HepG2 (cell line): ENCODE results near the gene PVR. TPM values are rescaled to one million over a fixed set of nuclear protein-coding genes. Genes with fewer than 3 reads are reported as not detected.

Experiments used
- ATAC-seq: fragments of 200-7000 bp; cut with Tn5 transposase; 3 replicates; pipeline ENCODE4 v1.9.1; 2020; ENCODE audit warnings: mild to moderate bottlenecking, moderate library complexity
- BruUV-seq: library from RNA; stranded (reverse); fragments of 400-500 nt; replicated peaks from 2 replicates; lab custom pipeline; 2021; lab: Mats Ljungman, UMichigan
- CTCF ChIA-PET: fragments of 300-600 bp; formaldehyde crosslinking; extraction: SDS; loops from one replicate; lab custom pipeline; 2021; ENCODE audit warnings: low total read pairs, inconsistent platforms, low intra/inter-chr PET ratio; lab: Yijun Ruan, JAX
- POLR2A ChIA-PET: fragments of 350-600 bp; sonication (Branson Sonifier 250); formaldehyde crosslinking; loops from one replicate; lab custom pipeline; 2020; ENCODE audit warnings: antibody characterized with exemption, inconsistent platforms; lab: Yijun Ruan, JAX
- DNase-seq: peaks from one replicate; pipeline ENCODE4 v3.0.0-alpha.2; 2015; ENCODE audit warnings: low spot score
- FAIRE-seq: peaks from 3 replicates; lab custom pipeline; 2011; peaks lifted over from hg19 to GRCh38; lab: Jason Lieb, UNC
- H2AFZ ChIP-seq: one replicate; pipeline ENCODE4 v1.6.1; 2011; ENCODE audit warnings: low read length, inconsistent platforms
- H3K27ac ChIP-seq: fragments of 300-600 bp; 3 replicates; pipeline ENCODE4 v1.8.0; 2011; ENCODE audit warnings: mixed run types, mild to moderate bottlenecking, mixed read lengths, low read length, inconsistent platforms; ENCODE audit not compliant: insufficient read depth; ENCODE audit errors: extremely low read length
- H3K27me3 ChIP-seq, 2 experiments: fragments of 200-600 bp in 1 of 2; 2 replicates in 1 of 2; 3 replicates in 1 of 2; pipeline versions ENCODE4 v1.6.0 to v1.8.0; 2011; ENCODE audit warnings: low read length in 2 of 2, mild to moderate bottlenecking in 2 of 2, moderate library complexity in 2 of 2, inconsistent platforms in 1 of 2; ENCODE audit not compliant: insufficient read depth in 2 of 2, control insufficient read depth in 1 of 2
- H3K36me3 ChIP-seq, 2 experiments: fragments of 200-600 bp in 1 of 2; replicated peaks in 1 of 2; 2 replicates in 1 of 2; 3 replicates in 1 of 2; pipeline versions ENCODE4 v1.5.1 to v1.8.0; 2011; ENCODE audit warnings: low read length in 2 of 2, inconsistent platforms in 1 of 2; ENCODE audit not compliant: insufficient read depth in 2 of 2, control insufficient read depth in 1 of 2
- H3K4me1 ChIP-seq: 2 replicates; pipeline ENCODE4 v1.5.1; 2012; ENCODE audit warnings: low read length, inconsistent platforms; ENCODE audit not compliant: insufficient read depth
- H3K4me2 ChIP-seq: 2 replicates; pipeline ENCODE4 v1.6.0; 2011; ENCODE audit warnings: low read depth, low read length, inconsistent platforms
- H3K4me3 ChIP-seq, 3 experiments: fragments of 200-600 bp in 1 of 3; sonication (generic), shearing (Covaris generic) in 1 of 3; replicated peaks in 1 of 3; 2 replicates each; pipeline ENCODE4 v1.5.1; 2011 to 2016; ENCODE audit warnings: low read length in 3 of 3, inconsistent platforms in 2 of 3, low read depth in 2 of 3, mild to moderate bottlenecking in 2 of 3, control low read depth in 1 of 3, mixed read lengths in 1 of 3; ENCODE audit not compliant: insufficient read depth in 1 of 3
- H3K79me2 ChIP-seq: one replicate; pipeline ENCODE4 v1.6.1; 2011; ENCODE audit warnings: low read length, inconsistent platforms; ENCODE audit not compliant: insufficient read depth
- H3K9ac ChIP-seq: 2 replicates; pipeline ENCODE4 v1.6.0; 2011; ENCODE audit warnings: mild to moderate bottlenecking, low read depth, low read length, inconsistent platforms; ENCODE audit not compliant: insufficient read depth
- H3K9me3 ChIP-seq: 2 replicates; pipeline ENCODE4 v1.5.1; 2012; ENCODE audit warnings: mild to moderate bottlenecking, low read length
- H4K20me1 ChIP-seq: 2 replicates; pipeline ENCODE4 v1.6.0; 2011; ENCODE audit warnings: inconsistent platforms, mild to moderate bottlenecking, low read length, moderate library complexity; ENCODE audit not compliant: insufficient read depth
- AHR ChIP-seq: IDR thresholded peaks from 2 replicates; pipeline ENCODE4 v1.6.1; 2018; ENCODE audit warnings: missing genetic modification reagents, missing compliant biosample characterization
- JDP2 ChIP-seq: sonication (generic); formaldehyde crosslinking; IDR thresholded peaks from 2 replicates; pipeline ENCODE4 v1.8.1; 2022; ENCODE audit warnings: missing genetic modification reagents, borderline replicate concordance
- KLF13 ChIP-seq: sonication (generic); formaldehyde crosslinking; IDR thresholded peaks from 2 replicates; pipeline ENCODE4 v1.4.0; 2020; ENCODE audit warnings: mild to moderate bottlenecking, missing genetic modification reagents
- MED13 ChIP-seq: sonication (generic); formaldehyde crosslinking; IDR thresholded peaks from 2 replicates; pipeline ENCODE4 v1.5.0; 2020; ENCODE audit warnings: missing genetic modification reagents
- POLR2A ChIP-seq, 2 experiments: IDR thresholded peaks; 2 replicates each; pipeline ENCODE4 v1.6.1; 2011; ENCODE audit warnings: low read depth in 2 of 2, low read length in 2 of 2, mild to moderate bottlenecking in 1 of 2, moderate library complexity in 1 of 2; ENCODE audit not compliant: insufficient read depth in 1 of 2
- PPARG ChIP-seq: conservative IDR thresholded peaks from 2 replicates; pipeline ENCODE4 v1.6.1; 2016; ENCODE audit warnings: missing biosample characterization, missing genetic modification reagents
- PRPF4 ChIP-seq: fragments of 200-400 bp; formaldehyde crosslinking; IDR thresholded peaks from 2 replicates; pipeline ENCODE4 v1.6.1; 2016; ENCODE audit warnings: low read length, low read depth; ENCODE audit not compliant: poor library complexity, severe bottlenecking
- RFX1 ChIP-seq: fragments of 450-650 bp; IDR thresholded peaks from 2 replicates; pipeline ENCODE4 v1.6.1; 2017
- ZFX ChIP-seq: sonication (generic); formaldehyde crosslinking; IDR thresholded peaks from 2 replicates; pipeline ENCODE4 v1.4.0; 2020; ENCODE audit warnings: mild to moderate bottlenecking, low read depth, missing genetic modification reagents, moderate library complexity
- ZNF121 ChIP-seq: sonication (generic); formaldehyde crosslinking; IDR thresholded peaks from 2 replicates; pipeline ENCODE4 v1.5.0; 2020; ENCODE audit warnings: mild to moderate bottlenecking, missing genetic modification reagents
- ZNF282 ChIP-seq: fragments of 450-650 bp; IDR thresholded peaks from 2 replicates; pipeline ENCODE4 v1.6.1; 2018; ENCODE audit not compliant: partially characterized antibody
- ZNF343 ChIP-seq: sonication (generic); formaldehyde crosslinking; IDR thresholded peaks from 2 replicates; pipeline ENCODE4 v1.4.0; 2020; ENCODE audit warnings: mild to moderate bottlenecking, missing genetic modification reagents
- ZNF629 ChIP-seq: sonication (generic); formaldehyde crosslinking; conservative IDR thresholded peaks from 2 replicates; pipeline ENCODE4 v1.5.0; 2020; ENCODE audit warnings: missing genetic modification reagents
- WGBS: methylation state at CpG from one replicate; pipeline ENCODE4 v1.1.6; 2017; ENCODE audit warnings: low lambda C conversion rate; 5-methylcytosine and 5-hydroxymethylcytosine counted together
- in situ Hi-C: cut with HindIII; loops from 2 replicates; pipeline ENCODE4 v1.10.0; 2017; ENCODE audit warnings: low pct_unique_long_range_greater_than_20kb; ENCODE audit not compliant: extremely low pct_ligation_motif_present
- intact Hi-C: fragments of 100-400 bp; cut with micrococcal nuclease; formaldehyde crosslinking; loops from one replicate; pipeline ENCODE4 v1.10.0; 2022; ENCODE audit not compliant: unreplicated experiment
- polyA plus RNA-seq, 8 experiments: library from polyadenylated mRNA; depleted of rRNA in 3 of 8; stranded (reverse) in 7 of 8; unstranded in 1 of 8; fragments of >200 nt; fragmentation: Illumina TruSeq in 4 of 8; extraction: Trizol in 4 of 8; gene quantifications; 2 replicates each; pipeline versions ENCODE4 v1.2.1 to v1.2.3, GENCODE V29; 2011 to 2016; ENCODE audit warnings: low read depth in 4 of 8, missing spikeins in 1 of 8, mixed read lengths in 1 of 8; ENCODE audit not compliant: insufficient read depth in 1 of 8
- total RNA-seq, 5 experiments: library from RNA; depleted of rRNA; stranded (reverse); fragments of >200 nt; fragmentation: Illumina TruSeq; extraction: Trizol; gene quantifications; 2 replicates each; pipeline ENCODE4 v1.2.3, GENCODE V29; 2016; ENCODE audit warnings: low read depth in 1 of 5
- TF ChIP-seq, protein P1 (sequence below): sonication (generic); formaldehyde crosslinking; IDR thresholded peaks from 2 replicates; pipeline ENCODE4 v1.5.1; 2020; ENCODE audit warnings: mild to moderate bottlenecking, missing genetic modification reagents, borderline replicate concordance
- TF ChIP-seq, protein P2 (sequence below): sonication (generic); formaldehyde crosslinking; IDR thresholded peaks from 2 replicates; pipeline ENCODE4 v1.4.0; 2020; ENCODE audit warnings: missing genetic modification reagents

The PVR gene
- total and polyA plus RNA-seq, 2 of the 13 experiments (the other 11 are each of a cell fraction or from before 2014, with no cell fraction given), result 43.4 to 46.6 TPM

DNA sequence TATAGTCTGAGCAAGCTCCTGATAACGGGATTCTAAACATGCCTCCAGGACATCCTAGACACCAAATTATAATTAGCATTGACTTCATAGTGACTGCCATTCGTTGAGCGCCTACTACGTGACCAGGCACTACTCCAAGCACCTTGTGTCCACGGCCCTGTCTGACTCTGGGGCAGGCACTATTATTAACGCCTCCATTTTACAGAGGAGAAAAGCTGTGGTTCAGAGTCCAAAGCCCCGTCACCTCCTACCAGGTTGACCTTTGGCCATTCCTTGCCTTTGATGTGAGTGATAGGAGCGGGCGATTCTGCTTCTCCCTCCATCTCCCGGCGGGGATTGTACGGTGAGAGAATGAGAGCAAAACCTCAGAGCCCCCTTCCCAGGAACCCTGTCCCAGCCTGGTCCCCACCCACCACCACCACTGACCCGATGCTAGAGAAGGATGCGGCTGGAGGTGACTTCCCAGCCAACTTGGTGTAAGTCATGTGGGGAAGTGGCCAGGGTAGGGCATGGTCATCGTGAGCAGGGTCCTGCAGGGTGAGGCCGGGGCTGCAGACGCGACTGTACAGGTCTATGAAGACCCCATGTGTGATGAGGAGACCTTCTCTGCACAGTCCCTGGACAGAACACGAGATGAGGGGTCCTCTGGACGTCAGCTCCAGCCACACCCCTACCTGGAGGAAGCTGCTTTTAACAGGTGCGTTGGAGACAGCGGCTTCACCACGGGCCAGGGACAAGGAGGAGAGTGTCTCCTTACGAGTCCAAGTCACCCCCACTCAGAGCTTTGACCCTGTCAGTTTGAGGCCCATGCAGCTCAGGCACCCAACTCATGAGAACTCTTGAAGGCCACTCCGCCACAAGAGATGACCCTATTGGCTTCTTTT is 30.2 kb upstream of the PVR start, which contains the start of gene IGSF23 (continued):
- TF ChIP-seq JDP2 (CRISPR knock-in tag), result no peak
- 0 out of 2 replicates have a peak, but pooled peaks have one; percentile 21 for TF ChIP-seq PPARG (CRISPR knock-in tag)

DNA sequence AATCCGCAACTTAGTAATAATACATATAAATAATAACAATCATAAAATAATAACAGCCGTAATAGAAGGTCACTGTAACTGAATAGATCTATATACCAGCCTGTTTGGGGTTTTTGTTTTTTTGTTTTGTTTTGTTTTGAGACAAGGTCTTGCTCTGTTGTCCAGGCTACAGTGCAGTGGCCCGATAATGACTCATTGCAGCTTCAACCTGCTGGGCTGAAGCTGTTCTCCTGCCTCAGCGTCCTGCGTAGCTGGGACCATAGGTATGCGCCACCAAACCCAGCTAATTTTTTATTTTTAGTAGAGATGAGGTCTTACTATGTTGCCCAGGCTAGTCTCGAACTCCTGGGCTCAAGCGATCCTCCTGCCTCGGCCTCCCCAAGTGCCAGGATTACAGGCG is 29.4 kb upstream of the PVR start:
- Histone ChIP-seq H3K9me3 (no peaks in the 10 kb centered on the region), H3K4me1 (peaks cover 81% of the 10 kb centered on the region), H3K4me2 (peak overlapping the region; percentile 95), H3K36me3 (peaks cover 2 to 4% of the 10 kb centered on the region in 2 experiments; a peak in 3 of 5 replicates), H3K4me3 (peak overlapping the region; percentile 59 to 79 (median 61); a peak in 5 of 6 replicates), H2AFZ (no peak overlapping the region), H3K27ac (peak overlapping the region; percentile 92), H3K27me3 (no peaks in the 10 kb centered on the region; a peak in 1 of 5 replicates), H3K79me2 (peaks cover 9% of the 10 kb centered on the region), H3K9ac (peak overlapping the region; percentile 85), H4K20me1 (no peaks in the 10 kb centered on the region)
- DNase-seq (no peak), ATAC-seq (no peak), FAIRE-seq (no peak)
- ChIA-PET POLR2A (interaction anchor here (0.7 to 6.0 kb wide), 13 partner anchors 11 to 43 kb away, joined by 3 to 87 read pairs (median 17); partner anchors contain the start of gene PVR), CTCF (no interaction called here)
- no TSS peak for BruUV-seq
- intact Hi-C loops (loop anchor here (5.0 kb wide), 1 partner anchor 37 kb away; no protein-coding TSS in a partner anchor), in situ Hi-C loops (loop anchor here (5.0 kb wide), 1 partner anchor 43 kb away; no protein-coding TSS in a partner anchor)
- WGBS, result 89% methylated on average over 10 of the region's 10 CpGs
- no peak for TF ChIP-seq ZFX (CRISPR knock-in tag)
- 0 out of 2 replicates have a peak, but pooled peaks have one; percentile 6 for TF ChIP-seq ZNF629
- TF ChIP-seq, protein P1, sequence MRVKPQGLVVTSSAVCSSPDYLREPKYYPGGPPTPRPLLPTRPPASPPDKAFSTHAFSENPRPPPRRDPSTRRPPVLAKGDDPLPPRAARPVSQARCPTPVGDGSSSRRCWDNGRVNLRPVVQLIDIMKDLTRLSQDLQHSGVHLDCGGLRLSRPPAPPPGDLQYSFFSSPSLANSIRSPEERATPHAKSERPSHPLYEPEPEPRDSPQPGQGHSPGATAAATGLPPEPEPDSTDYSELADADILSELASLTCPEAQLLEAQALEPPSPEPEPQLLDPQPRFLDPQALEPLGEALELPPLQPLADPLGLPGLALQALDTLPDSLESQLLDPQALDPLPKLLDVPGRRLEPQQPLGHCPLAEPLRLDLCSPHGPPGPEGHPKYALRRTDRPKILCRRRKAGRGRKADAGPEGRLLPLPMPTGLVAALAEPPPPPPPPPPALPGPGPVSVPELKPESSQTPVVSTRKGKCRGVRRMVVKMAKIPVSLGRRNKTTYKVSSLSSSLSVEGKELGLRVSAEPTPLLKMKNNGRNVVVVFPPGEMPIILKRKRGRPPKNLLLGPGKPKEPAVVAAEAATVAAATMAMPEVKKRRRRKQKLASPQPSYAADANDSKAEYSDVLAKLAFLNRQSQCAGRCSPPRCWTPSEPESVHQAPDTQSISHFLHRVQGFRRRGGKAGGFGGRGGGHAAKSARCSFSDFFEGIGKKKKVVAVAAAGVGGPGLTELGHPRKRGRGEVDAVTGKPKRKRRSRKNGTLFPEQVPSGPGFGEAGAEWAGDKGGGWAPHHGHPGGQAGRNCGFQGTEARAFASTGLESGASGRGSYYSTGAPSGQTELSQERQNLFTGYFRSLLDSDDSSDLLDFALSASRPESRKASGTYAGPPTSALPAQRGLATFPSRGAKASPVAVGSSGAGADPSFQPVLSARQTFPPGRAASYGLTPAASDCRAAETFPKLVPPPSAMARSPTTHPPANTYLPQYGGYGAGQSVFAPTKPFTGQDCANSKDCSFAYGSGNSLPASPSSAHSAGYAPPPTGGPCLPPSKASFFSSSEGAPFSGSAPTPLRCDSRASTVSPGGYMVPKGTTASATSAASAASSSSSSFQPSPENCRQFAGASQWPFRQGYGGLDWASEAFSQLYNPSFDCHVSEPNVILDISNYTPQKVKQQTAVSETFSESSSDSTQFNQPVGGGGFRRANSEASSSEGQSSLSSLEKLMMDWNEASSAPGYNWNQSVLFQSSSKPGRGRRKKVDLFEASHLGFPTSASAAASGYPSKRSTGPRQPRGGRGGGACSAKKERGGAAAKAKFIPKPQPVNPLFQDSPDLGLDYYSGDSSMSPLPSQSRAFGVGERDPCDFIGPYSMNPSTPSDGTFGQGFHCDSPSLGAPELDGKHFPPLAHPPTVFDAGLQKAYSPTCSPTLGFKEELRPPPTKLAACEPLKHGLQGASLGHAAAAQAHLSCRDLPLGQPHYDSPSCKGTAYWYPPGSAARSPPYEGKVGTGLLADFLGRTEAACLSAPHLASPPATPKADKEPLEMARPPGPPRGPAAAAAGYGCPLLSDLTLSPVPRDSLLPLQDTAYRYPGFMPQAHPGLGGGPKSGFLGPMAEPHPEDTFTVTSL (CRISPR knock-in tag), result 0 out of 2 replicates have a peak, but pooled peaks have one; percentile 10
- TF ChIP-seq KLF13 (CRISPR knock-in tag), result no peak
- TF ChIP-seq MED13 (CRISPR knock-in tag), result no peak
- TF ChIP-seq PRPF4, result peak; percentile 15
- TF ChIP-seq RFX1, result 0 out of 2 replicates have a peak, but pooled peaks have one; percentile 6
- TF ChIP-seq POLR2A (IDR thresholded peaks at IDR 0.05; ENCODE audit: insufficient read depth in 1 of 2, low read depth in 2 of 2, low read length in 2 of 2), result 0 out of 4 replicates have a peak, but pooled peaks of 1 of the 2 experiments have one; percentile 22
- TF ChIP-seq AHR (CRISPR knock-in tag), result no peak
- TF ChIP-seq ZNF343 (CRISPR knock-in tag), result no peak
- TF ChIP-seq, protein P2, sequence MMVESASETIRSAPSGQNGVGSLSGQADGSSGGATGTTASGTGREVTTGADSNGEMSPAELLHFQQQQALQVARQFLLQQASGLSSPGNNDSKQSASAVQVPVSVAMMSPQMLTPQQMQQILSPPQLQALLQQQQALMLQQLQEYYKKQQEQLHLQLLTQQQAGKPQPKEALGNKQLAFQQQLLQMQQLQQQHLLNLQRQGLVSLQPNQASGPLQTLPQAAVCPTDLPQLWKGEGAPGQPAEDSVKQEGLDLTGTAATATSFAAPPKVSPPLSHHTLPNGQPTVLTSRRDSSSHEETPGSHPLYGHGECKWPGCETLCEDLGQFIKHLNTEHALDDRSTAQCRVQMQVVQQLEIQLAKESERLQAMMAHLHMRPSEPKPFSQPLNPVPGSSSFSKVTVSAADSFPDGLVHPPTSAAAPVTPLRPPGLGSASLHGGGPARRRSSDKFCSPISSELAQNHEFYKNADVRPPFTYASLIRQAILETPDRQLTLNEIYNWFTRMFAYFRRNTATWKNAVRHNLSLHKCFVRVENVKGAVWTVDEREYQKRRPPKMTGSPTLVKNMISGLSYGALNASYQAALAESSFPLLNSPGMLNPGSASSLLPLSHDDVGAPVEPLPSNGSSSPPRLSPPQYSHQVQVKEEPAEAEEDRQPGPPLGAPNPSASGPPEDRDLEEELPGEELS, result no peak
- TF ChIP-seq ZNF282, result no peak
- peak; percentile 83 for TF ChIP-seq ZNF121 (CRISPR knock-in tag)
